Measurements from ENCODE around the gene DHRS7B.
"Not testable (repeated sequence)": the region's sequence is repeated elsewhere in the genome, so short reads cannot be mapped to it uniquely, and the experiment has no call there.

Gene DHRS7B

DNA sequence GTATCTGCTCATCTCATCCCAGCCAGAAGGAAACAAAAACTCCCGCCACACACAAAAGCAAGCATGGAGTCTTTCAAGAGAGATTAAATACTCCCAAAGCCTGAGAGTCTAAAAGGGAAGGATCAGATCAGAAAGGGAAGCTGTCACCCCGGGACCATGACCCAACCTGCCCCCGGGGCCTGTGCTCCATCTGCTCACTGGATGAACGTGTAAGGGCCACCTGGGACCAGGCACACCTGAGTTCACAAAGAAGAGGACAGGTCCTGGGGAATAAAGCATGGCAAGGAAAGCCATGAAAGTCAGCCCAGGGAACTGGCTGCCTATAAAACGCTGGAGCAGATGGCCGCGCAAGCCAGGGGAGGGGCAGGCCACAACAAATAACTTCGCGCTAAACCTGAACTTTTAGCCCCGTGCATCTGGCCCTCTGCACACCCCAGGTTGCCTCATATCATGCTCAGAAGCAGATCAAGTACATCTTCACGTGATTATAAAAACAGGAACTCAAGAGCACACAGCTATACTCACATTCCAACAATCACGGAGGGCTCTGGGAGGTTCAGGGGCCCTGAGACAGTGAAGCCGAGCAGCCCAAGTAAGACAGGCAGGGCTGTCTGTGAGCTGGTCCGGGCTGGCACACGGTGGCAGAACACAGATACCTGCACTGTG lies 83.8 kb downstream of the DHRS7B start:
- no peak for DNase-seq (ENCODE audit: low read depth)

DNA sequence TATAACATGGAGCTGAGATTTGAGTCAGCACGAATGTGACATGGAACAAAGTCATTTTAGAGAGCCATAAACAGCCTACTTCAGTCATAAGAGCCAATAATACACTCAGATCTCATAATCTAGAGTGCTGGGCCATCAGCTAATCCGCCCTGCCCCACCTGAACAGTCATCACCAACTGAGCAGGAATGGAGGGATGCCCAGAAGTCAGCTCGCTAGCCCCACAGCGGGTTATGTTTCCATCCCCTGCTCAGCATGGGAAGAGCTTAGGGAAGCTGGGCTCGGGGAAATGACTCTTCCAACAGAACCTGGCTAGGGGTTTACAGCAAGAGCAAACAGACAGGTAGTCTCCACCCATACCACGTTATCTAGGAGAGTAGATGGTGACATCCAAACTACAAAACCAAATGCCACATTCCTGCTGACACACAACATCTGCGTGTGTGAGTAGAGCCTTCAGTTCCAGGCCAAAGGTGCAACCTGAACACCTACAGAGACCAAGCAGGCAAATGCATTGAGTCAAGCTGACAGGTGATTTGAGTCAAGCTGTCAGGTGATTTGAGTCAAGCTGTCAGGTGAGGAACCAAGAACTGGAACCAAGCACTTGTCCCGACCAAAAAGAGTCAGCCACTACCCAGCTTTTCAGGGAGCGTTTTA lies 85.2 kb downstream of the DHRS7B start:
- DNase-seq (ENCODE audit: low read depth) = no peak

DNA sequence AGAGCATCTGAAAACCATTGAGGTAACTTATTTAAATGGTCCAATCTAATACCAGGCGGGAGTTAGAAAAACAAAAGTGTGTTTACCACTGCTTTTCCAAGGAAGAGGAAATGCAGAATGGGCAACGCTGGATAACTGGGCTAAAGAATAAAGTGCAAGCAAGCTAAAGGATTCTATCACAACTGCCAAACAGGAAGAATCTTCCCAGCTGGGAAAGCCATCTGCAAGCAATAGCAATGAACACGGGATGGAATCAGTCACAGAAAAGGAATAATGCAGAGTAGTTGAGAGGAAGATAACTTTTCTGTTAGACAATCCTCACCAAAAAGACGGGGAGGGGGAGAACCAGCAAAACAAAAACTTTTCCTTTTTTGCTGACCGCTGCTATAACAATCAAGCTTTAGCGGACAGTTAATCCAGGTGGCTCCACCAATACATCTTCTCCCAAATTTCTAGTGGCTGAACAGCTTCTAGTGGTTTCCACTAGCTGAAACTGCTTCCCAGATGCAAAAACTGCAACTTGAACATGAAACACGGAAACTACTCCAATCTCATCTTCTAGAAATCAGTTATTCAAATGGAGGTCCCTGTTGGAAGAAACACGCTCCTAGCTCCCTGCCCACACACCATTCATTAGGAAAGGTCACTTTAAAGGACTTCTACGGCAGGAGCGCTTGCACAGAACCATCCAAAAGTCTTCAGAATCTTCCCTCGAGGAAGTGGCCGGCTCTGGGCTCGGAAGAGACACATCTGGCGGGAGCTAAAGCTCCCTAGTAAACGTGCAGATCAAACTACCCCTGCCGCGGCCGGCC lies 86.3 kb downstream of the DHRS7B start:
- DNase-seq (ENCODE audit: low read depth) = no peak

DNA sequence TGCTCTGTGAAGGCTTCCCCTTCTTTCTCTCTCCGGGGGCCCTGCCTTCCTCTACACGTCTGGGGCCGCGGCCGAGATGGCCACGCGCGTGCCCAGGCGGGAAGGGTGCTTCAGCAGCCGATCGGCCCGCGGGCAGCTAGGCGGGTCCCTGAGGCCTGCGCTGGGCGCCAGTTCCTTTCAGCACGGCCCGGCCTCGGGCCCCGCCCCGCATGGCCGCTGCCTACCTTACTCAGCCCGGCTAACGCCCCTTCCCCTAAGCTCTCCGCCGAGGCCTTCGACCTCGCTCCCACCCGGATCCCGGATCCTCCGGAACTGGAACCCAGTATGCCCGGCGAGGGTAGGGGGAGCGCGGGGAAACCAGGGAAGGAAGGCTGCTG lies 86.9 kb downstream of the DHRS7B start:
- peak; percentile 45 for DNase-seq (ENCODE audit: low read depth)

DNA sequence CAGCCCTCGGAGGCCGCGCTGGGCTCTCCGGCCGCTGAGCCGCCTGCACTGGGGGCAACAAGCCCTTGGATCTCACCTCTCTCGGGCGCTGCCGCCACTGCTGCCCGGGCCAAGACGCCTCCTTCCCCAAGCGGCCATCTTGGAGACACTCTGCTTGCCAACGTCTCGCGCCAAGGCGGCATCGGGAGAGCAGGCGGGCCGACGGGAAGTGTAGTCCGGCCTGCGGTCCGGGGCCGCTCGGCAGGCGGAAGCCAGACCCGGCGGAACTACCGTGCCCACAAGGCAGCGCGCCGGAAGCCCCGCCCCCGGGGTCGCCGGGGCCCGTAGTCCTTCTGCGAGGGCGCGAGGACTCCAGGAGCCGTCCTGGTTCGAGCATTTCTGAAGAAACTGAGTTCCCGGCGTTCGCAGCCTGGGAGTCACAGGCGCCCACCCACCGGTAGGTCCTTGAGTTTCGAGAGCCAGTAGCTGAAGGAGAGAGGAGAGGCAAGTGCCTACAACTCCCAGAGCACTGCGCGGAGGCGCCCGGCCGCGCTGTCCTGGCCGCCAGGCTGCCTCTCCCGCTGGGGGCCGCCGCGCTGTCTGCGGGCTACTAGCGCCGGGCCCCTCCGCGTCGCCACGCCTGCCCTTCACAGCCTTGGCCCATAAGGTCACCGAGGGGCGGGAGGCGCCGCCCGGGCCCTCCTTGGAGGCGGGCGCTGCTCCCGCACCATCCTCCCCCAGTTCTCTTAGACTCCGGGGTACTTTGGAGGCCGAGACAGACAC lies 87.4 kb downstream of the DHRS7B start, which contains the start of gene TMEM11:
TMEM11 (minus strand) TSS at position 147 of the 762 bp plus-strand sequence; CDS start at position 138, 9 bp downstream.
- DNase-seq (ENCODE audit: low read depth) = peak; percentile 86

DNA sequence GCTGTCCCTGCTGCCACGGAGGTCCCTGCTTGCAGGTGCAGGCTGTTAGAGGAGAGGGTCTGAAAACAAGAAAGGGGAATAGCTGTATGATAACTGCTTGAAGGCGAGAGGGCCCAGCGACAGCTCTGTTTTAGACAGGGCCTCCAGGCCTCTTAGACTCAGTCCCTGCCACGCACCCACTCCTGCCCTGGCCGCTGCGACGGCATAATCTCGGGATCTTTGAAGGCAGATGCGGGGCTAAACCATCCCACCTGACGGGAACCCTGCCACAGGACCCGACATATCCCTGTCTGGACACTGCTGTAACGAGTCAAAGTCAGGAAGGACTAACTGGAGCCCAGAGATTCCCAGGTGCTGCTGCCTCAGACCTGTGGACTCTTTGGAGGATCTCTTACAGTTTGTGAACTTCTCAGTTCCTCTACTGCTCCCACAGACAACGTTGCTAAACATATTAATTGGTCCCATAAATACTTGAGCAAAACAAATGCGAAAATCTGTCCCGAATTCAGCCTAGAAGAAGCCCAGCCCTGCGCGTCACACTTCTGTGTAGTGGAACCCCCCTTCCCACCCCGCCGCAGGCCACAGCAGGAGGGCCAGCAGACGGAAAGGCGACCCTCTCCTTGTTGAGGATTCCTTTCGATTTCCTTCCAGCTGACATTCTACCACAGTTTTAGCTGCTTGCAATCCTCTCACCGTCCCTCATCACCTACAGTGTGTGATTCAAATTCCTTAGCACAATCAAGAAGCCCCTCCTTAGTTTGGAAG lies 88.2 kb downstream of the DHRS7B start:
- DNase-seq (ENCODE audit: low read depth) = no peak

DNA sequence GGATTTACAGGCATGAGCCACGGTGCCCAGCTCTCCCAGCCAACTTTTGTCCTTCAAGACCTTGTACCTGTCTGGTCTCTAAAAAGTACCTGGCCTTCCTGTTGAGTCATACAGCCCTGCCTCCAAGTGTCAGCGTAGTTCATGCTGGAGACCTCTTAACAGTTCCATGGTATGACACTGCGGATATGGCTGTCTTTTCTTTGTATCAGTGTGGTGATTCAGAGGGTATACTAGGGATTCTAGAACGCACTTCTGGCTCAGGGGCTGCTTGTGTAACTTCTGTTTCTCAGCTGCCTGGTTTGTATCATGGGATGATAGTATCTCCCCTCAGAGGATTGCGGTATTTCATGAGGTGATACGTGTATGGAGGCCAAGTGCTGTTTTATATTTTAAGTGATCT lies 89.2 kb downstream of the DHRS7B start:
- no peak for DNase-seq (ENCODE audit: low read depth)

DNA sequence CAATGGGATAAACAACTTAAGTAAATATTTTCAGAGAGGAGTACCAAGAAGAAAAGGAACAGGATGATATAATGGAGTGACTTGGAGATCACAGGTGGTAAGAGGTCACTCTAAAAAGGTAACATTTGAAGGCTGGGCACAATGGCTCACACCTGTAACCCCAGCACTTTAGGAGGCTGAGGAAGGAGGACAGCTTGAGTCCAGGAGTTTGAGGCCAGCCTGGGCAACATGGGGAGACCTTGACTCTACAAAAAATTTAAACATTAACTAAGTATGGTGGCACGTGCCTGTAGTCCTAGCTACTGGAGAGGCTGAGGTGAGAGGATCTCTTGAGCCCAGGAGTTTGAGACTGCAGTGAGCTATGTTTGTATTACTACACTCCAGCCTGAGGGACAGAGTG lies 90.6 kb downstream of the DHRS7B start:
- no peak for DNase-seq (ENCODE audit: low read depth)

DNA sequence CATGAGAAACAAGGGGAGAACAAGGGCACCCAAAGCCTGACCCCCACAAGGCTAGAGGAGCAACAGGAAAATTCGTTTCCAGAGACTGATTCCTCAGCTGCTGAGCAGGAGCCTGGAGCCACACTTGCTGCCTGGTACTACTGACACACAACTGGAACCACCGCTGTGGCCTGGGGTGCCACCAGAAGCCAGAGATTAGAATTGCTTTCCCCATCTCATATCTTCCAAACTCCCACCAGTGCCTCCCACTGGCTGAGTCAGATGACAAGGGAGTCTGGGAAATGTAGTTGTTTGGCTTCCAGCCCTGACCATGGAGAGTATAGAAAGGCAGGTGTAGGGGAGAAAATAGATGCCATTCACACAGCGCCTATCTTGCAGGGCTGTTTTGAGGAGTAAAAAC lies 91.3 kb downstream of the DHRS7B start:
- no peak for DNase-seq (ENCODE audit: low read depth)

DNA sequence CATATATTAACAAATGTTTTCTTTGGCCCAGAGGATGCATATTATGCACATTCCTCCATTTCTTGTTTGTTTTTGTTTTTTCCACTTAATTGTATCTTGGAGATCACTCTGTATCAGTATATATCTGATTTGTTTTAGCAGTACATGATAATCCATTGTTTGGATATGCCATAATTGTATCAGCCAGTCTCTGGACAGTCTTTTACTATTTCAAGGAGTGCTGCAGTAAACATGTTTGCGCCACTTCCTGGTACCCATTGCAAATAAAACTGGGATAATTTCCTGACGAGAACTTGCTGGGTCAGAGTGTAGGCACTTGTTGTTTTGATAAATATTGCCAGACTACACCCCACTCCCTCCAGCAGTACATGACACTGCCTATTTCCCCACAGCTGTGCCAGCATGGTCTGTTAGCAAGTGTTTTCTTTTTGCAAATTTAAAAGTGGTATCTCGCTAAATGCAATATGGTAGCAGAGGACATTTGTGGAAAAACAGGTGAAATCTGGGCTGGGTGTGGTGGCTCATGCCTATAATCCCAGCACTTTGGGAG lies 92.1 kb downstream of the DHRS7B start:
- no peak for DNase-seq (ENCODE audit: low read depth)

DNA sequence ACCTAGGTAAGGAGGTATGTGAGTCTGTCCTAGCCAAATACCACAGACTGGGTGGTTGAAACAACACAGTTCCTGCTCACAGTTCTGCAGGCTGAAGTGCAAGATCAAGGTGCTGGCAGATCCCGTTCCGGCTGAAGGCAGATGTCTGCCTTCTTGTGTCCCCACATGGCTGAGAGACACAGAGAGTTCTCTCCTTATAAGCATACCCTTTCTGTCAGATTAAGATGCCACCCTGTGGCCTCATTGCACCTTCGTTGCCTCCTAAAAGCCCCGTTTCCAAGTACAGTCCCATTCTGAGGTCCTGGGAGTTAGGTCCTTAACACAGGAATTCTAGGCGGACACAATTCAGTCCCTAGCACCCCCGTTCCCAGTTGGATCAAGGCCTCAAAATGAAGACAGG lies 96.3 kb downstream of the DHRS7B start:
- DNase-seq (ENCODE audit: low read depth) = no peak

DNA sequence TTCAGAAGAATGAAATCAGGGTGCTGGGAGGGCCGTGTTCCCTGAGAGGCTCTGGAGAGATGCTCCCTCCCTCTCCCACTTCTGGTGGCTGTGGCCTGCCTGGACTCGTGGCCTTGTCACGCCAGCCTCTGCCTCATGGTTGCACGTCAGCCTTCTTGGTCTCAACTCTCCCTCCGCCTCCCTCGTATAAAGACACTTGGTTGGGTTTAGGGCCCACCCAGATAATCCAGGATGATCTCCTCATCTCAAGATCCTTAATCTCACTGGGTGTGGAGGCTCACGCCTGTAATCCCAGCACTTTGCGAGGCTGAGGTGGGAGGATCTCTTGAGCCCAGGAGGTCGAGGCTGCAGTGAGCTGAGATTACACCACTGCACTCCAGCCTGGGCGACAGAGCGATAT lies 100.5 kb downstream of the DHRS7B start:
- not testable (repeated sequence) for DNase-seq (ENCODE audit: low read depth)

DNA sequence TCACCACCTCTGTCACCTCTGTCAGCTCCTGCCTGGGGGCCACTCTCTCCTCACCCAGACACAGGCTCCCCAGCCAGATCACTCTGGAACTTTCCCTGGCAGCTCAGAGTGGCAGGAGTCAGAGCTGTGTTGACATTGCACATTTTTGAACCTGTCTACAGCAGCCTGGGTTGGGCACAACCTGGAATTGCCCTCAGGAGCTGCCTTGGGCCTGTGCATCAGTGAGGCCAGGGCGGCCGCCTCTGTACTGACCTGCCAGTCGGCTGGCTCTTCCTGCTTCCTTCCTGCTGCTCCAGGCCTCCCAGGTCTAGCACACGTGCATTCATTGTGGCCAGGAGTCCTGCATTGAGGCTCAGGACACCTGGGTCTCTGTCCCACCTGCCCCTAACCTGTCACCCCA lies 101.3 kb downstream of the DHRS7B start:
- no peak for DNase-seq (ENCODE audit: low read depth)

DNA sequence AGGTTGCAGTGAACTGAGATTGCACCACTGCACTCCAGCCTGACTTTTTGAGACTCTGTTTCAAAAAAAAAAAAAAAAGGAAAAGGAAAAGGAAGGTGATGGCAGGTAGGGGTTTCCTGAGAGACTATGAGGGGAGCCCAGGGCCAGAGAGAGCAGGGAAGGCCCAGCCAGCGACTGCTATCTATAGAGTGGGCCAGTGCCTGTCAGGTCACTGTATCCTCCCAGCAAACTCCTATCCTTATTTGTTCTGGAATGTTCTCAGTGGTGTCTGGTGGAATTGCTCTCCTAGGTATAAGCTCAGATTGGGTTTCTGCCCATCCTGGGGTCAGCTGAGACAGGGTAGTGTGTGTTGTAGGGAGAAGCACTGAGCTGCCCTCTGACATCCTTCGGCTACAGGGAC lies 102.1 kb downstream of the DHRS7B start:
- no peak for DNase-seq (ENCODE audit: low read depth)

DNA sequence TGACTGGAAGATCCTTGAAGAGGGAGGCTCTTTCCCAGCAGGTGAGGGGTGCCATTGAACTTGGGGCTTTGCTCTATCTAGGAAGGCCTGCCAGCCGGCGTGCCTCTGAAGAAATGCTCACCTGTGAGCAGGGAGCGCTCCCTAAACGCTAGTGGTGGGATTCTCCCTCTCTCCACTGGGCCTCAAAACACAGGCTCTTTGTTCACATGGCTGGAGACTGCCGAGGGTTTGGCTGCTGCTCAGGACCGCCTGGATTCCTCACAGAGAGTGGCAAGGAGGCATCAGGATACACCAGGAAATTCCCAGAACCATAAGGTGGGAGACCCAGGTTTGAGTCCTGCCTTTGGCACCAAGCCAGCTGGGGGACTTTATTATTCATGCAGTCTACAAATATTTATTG lies 104.8 kb downstream of the DHRS7B start:
- no peak for DNase-seq (ENCODE audit: low read depth)

DNA sequence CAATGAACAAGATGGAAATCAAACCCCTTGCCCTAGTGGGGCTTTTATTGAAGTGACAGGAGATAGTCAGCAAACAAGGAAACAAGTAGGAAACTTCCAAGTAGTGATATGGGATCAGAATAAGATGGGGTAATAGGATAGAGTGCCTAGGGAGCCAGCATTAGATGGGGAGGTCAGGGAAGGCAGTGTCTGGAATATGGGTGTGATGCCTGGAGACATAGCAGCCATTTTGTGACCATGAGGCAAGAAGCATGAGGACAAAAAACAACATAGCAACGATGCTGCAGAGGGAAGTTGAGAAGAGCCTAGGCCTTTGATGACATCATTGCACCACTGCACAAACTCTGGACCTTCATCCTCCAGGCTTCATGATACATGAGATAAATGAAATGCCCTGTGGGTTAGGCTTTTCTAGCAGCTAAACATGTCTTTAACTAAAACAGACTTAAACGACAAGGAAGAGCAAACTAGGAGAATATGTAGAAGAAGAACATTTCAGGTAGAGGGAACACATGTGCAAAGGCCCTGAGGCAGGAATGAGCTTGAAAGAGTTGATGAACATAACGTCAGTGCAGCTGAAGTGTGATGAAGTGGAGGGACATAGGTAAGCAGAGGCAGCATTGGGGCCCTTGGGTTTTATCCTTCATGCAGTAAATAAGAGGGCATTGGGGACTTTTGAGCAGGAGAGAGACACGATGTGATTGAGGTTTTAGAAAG lies 105.4 kb downstream of the DHRS7B start:
- DNase-seq (ENCODE audit: low read depth) = no peak

DNA sequence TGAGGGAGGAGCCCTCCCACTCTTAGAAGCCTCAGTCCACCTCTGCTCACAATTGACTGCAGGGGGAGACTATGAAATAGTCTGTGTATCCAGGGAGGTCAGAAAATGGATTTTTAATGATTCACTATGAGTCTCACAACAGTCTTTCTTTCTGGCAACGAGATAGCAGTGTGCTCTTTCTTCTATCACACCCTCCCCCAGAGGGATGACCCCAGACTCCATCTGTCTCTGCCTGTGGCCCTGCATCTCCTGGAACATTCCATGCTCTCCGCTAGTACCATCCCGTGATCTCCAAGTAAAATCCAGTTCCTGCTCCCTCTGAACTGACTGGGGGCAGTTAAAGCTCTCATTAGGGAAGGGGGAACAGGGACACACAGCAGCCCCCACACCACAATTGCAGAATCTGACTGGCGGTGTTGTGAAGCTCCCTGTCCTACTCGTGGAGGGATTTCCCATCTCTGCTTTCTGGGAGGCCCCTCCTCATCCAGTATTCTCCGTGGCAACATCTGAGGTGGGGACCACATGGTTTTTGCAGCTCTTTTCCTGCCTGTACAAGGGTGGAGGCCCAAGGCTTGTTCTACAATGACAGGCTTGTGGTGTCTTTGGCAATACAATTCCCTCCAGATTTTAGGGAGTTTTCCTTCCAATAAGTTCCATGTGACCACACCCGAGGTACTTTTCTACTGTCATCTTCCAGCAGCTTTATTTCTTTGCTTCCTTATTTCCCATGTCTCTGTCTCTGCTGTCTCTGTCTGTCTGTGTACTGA lies 107.0 kb downstream of the DHRS7B start:
- no peak for DNase-seq (ENCODE audit: low read depth)

DNA sequence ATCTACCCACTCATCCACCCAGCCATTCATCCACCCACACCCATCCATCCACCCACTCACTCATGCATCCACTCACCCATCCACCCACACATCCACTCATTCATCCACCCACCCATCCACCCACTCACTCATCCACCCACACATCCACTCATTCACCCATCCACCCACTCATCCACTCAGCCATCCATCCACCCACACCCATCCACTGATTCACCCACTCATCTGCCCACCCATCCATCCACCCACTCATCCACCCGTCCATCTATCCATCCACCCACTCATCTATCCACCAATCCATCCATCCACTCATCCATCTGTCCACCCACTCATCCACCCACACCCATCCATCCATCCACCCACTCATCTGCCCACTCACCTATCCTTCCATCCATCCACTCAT lies 109.2 kb downstream of the DHRS7B start:
- no peak for DNase-seq (ENCODE audit: low read depth)

DNA sequence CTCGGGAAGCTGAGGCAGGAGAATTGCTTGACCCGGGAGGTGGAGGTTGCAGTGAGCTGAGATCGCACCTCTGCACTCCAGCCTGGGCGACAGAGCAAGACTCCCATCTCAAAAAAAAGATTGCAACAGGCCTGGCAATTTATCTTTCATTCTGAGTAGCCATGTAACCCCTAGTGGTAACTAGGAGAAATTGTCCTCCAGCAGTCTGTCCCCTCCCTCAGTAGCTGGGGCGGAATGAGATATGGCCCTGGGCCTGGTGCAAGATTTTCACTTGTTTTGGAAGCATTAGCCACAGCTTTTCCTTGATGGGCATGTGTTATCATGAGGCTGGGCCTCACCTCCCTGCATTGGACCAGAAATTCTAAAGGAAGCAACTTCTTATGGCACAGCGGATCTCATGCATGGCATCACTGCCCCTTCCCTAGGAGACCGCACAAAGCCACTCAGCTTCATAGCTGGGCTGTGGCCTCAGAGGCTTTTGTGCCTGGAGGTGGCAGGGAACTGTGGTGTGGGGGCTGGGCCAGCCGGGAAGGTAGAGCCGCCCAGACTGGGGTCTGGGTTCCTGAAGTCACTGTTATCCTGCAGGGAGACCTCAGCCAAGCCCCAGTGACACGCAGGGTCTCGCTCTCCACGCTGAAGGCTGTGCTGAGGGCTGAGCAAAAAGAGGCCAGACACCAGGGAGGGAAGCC lies 113.1 kb downstream of the DHRS7B start:
- DNase-seq (ENCODE audit: low read depth) = no peak
